GM19463 (cell line): Measurements from ENCODE around the gene TSC22D1.
A peak's percentile ranks its signal among the peaks of the same experiment; 100 is the strongest.

Source experiments
- ATAC-seq: cut with Tn5 transposase; IDR thresholded peaks from one replicate; pipeline ENCODE4 v1.9.1; 2021; ENCODE audit warnings: mild to moderate bottlenecking, moderate library complexity; ENCODE audit not compliant: unreplicated experiment

TSC22D1 gene

DNA sequence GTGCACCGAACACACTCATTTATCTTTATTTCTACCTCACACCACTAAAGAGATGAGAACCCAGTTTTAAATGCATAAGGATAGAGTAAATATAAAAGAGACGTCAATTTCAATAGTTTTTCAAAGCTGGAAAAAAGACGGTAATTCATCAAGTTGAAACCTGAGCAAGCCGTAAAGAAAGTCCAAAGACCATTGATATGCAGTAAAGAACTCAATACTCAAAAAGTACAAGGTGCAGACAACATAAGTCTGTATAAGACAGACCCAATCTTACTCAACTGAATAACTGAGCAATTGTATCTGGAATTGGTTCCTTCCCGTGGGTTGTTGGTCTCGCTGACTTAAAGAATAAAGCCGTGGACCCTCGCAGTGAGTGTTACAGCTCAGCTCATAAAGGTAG lies 120.4 kb downstream of the TSC22D1 start:
- ATAC-seq = no peak

DNA sequence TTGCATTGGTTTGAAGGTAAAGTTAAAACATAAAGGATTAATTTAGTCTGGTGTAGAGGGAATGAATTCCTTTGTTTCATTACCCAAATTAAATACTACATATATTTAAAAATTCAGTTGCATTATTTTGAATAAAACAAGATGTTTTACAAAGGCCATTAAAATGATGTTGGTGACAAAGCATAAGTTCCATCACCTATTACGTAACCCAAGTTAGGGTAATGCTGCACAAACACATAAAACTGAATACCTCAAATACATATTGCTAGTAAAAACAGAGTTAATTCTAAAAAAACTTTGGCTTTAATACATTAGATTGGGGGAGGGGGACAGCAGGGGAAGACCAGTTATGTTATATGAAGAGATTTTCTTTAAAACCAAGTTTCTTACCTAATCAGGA lies 122.2 kb downstream of the TSC22D1 start:
- ATAC-seq = no peak

DNA sequence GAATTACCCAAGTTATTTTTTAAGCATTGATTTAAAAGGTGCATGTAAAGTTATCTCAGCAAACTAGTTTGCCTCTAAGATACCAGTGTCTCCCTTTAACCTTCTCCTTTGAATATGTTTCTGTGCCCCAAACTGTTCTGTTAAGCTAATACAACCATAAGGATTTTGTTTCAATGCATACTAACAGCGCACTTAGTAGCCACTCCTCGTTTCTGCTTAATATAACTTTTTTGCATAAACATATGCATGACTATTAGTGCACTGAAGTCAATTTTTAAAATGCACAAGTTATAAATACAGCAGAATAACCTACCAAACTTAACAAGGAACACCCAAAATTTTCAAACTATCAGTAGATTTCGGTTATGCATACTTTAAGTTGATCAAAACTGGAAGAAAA lies 123.1 kb downstream of the TSC22D1 start:
- ATAC-seq = no peak

DNA sequence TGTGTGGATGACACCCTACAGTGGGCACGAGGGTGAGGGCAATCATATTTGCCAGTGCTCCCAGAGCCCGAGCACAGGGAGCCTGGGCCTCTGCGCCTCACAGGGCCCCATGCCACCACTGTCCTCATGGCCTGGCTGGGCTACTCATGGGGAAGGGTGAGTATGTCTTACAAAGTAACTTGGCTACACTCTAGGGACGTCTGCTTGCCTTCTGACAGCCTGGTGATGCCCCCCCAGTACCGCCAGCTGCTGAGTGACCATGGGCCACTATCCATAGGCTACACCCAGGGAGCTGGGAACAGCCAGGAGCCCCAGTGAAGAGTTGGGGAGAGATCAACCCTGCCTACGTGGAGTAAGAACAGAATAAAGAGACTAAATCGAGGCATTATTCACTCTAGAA lies 123.7 kb downstream of the TSC22D1 start:
- no peak for ATAC-seq

DNA sequence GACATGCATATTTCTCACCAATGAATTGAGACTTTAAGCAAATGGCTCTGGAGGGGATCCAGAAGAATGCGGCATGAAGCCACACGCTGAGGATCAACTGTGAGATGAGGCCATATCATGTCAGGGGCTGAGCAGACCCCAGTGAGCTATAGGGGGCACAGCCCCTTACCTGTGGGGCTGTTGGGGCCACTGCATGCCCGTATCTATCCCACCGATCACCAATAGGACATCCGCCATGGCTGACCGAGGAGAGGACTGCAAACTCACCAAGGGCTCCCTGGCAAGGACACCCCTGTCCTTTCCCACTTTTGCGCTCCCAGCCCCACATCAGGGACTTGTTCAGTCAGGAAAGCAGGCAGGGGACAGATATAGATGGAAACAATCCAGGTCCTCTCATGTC lies 124.5 kb downstream of the TSC22D1 start:
- ATAC-seq = no peak

DNA sequence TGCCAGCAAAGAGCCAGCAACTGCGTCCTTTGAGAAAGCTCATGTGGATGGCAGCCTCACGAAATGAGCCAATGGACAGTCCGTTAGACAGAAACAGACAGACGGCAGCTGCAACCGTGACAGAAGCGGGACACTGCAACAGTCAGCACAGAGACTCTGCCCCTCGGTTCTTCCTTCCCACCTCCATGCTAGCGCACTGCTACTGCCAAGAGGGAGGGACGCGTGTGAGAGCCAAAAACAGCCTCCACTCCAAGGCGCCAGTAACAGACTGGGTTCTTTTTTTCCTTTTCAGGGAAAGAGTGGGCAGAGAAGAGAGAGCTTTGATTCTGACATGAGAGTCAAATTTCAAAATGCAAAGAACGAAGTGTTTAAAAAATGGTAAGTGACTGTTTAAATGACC lies 125.0 kb downstream of the TSC22D1 start:
- ATAC-seq = no peak

DNA sequence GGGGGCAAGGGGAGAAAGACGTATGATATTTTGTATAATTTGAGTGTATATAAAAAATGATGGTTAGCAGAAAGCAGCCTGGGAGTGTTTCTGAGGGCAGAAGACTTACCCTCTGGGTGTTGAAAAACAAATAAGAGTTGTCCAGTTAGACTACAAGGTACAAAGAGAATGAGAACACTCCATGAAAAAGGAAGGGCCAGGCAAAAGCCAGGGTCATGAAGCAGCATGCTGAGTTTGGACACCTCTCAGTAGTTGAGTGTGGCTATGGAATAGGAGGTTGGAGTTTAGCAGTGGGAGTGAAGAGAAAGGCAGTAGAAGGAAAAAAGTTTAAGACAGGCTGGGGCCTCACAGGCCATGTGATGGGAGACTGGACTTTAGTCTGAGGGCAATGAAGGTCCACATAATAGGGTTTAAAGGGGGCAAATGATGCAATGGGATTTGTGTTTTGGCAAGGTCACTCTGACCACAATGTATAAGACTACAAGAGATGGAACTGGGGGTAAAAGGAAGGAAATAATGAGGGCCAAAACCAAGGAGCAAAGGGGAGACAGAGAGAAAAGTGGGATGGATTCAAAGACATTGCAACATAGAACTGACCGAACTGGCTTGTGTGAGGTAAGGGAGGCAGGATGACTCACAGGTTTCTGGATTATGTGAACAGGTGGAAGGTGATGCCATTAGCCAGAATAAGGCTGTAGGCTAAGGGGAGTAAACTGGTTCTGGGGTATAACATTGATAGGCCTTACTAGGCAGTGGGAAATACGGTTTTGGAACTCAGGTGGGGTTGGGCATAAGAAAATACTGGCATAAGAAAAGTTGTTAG lies 125.9 kb downstream of the TSC22D1 start:
- ATAC-seq = no peak

DNA sequence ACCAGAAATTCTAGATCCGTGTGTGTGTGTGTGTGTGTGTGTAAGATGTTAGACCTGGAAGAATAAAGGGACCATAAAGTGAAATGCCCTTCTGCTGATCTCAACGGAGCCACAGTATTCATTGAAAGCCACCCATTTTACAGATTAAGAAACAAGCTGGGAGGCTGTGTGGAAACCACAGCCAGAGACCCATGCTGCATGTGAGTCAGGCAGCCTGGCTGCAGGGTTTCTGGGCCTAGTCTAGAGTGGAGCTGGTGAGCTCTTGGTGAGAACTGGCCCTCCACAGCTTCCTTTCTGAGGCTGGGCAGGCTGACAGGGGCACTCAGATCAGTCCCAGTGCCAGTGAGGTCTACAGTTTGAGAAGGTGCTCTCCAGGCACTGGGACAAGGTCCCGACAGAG lies 127.3 kb downstream of the TSC22D1 start:
- no peak for ATAC-seq

DNA sequence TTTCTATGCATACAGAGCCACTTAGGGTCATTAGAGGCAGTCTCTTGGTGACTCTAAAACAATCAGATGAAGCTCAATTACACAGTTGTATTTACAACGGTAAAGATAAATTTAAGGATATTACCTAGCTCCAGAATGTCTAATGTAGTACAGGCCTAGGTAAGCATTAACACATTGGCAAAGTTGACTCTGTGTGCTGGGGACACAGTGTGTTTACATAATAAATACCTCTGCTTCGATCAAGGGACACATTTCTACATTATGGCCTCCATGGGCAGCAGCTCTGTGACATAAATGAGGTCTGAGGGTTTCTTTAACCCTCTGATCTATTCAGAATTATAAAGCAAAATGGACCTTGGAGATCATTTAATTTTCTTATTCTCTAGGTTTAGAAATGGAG lies 127.8 kb downstream of the TSC22D1 start:
- no peak for ATAC-seq

DNA sequence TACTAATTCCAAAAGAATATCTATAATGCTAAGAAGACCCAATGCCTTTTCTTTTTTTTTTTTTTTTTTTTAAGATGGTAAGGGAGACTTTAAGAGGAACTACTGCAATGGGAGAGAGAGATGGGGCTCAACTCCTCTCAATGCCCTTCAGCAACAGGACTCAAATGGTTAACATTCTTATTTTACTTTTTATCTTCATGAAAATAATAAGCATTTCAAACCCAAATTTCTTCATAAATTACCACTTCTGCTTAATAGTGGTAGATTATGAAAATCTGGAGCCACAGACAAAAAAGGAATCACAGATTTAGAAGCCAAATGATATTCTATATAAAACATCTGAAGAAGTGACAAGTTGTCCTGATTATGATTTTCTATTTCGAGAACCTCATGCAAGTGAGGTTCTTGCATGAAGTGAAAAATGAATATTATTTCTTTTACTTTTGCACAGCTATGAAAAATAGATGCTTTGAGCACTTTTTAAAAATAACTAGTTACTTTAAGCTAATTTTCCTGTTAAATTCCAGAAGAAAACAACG lies 128.3 kb downstream of the TSC22D1 start:
- no peak for ATAC-seq

DNA sequence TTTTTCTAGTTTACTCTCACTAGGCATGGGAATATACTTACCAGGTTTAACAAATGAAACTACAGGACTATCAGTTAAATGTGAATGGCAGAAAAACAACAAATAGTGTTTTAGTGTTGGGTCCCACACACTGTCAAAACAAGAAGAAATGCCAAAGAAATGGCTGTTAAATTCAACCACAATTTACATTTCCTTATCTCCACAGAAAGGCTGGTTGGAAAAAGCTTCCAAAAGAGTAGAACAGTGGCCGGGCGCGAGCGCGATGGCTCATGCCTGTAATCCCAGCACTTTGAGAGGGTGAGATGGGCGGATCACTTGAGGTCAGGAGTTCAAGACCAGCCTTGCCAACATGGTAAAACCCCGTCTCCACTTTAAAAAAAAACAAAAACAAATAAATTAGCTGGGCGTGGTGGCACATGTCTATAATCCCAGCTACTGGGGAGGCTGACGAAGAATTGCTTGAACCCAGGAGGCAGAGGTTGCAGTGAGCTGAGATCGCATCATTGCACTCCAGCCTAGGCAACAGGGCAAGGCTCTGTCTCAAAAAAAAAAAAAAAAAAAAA lies 136.0 kb downstream of the TSC22D1 start:
- no peak for ATAC-seq

DNA sequence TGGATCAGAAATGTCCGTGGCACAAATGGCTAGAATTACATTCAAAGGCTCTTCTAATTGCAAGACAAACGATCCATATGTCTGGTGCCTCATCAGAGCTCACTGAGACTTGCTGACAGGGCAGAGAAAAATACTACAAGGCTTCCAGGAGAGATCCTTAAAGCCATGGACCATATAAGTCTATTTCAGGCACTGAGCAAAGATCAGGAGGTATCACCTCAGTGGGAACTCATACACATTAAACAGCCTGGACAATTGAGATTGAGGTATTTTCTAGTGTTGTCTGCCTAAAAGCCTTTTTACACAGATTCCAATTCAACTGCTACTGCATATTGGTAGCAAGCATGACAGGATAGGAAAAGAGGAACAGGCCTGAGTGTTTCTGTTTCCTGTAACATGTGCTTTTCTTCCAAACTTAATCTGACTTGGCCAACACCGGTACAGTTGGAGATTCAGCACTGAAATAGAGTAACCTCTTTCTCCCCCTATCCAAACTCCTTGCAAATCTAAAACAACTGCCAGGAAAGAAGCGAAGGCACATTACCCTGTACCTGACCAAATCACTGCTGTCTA lies 136.6 kb downstream of the TSC22D1 start:
- ATAC-seq = no peak

DNA sequence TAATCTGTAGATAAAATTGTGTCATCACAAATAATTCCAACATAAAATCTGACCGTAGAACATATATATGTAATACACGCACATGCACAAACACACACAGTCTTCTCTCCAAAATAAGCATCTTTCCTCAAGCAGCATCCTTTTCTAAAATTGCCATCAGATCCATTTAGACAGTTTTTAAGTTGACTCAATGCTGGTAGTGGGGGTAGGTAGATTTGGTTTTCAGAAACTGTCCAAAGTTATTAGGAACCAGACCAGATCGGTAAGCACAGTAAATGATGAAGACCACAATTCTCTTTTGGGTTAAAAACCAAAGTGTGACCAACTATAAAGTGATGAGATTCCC lies 137.9 kb downstream of the TSC22D1 start:
- no peak for ATAC-seq

DNA sequence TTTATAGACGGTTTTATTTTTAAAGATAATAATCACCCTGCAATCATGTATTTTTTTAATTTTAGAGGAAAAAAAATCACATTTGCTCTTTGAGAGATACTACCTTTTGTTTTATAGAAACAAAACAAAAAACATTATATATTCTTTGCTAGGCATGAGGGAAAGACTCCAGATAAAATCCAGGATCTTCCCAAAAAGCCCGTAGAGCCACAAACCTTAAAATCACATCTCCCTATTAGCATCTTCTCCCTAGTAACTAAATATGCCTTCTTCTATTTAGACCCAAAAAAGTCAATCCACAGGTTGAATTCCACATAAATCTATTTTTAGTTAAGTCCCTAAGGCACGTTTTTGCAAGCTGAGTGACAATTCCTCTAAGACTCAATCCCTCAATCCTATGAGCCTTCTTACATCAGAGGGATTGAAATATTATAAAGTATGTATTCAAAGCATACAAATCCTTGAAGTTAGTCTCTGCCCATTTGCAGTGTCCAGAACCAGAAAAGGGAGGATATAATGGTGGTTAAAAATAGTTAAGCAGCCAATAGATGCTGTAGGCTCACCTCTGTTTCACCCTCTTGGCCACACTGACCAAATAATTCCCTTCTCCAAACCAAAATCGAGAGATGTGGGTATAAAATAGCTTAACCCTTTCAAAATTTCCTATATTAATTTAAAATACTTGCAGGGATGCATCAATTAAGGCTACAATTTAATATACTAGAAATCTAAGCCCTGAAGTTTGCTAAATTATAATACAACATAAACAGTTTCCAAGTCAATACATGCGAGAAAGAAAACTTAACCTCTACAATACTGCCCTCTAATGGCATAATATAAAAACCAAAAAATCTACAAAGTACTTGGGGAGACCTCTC lies 138.5 kb downstream of the TSC22D1 start:
- ATAC-seq = no peak

DNA sequence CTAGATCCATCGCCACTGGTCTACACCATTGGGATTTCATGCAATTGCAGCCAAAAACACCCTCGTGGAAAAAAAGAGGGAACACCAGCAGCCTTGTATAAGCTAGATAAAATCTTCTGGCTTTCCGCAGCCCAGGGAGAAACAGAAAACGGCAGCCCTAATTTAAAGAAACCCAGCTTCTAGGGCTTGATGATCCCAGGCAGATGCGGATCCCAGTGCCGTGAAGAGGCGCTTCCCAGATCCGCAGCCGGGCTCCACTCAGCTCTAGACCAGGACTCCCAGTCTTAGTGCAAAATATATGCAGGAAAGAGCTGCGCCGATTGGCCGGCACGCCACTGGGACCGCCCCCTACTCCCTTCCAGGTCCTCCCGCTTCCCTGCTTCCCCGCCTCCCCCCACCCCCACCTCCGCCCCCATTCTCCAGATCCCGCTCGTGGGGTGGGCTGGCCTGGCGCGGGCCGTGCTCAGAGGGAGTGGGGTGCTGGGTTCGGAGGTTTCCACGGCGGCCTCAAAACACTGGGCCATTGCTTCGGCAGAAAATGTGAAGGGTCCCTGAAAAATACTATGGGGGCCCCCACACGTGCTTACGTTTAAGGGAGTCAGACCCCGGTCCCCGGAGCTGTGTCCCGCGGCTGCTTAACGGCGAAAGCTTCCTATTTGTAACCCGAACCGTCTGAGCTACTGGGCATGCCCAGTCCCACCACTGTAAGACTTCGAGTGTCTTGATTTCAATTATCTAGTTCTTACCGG lies 139.4 kb downstream of the TSC22D1 start:
- no peak for ATAC-seq

DNA sequence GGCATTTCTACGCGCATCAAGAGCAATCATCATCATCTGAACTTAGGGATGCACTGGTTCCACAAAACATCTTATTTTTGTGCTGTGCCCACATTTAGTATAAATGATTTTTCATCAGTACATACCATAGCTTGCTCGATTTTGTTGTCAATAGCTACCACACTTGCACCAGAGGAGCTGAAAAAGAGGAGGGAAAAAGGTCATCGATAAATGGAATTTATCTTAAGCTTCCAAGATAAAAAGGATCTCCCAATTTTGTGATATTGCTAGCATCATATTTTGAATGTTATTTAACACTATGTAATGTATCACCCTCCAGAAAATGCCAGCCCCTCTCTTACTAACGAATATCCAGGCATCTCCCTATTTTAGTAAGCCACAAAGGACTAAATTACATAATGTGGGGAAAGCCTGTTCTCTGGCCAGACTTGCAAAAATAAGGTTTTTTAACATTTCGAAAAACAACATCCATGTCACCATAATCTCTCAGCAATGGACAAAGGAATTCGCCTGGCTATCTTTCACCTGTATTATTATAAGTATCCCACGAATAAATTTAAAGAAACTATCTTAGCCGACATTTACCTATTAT lies 140.1 kb downstream of the TSC22D1 start:
- no peak for ATAC-seq

DNA sequence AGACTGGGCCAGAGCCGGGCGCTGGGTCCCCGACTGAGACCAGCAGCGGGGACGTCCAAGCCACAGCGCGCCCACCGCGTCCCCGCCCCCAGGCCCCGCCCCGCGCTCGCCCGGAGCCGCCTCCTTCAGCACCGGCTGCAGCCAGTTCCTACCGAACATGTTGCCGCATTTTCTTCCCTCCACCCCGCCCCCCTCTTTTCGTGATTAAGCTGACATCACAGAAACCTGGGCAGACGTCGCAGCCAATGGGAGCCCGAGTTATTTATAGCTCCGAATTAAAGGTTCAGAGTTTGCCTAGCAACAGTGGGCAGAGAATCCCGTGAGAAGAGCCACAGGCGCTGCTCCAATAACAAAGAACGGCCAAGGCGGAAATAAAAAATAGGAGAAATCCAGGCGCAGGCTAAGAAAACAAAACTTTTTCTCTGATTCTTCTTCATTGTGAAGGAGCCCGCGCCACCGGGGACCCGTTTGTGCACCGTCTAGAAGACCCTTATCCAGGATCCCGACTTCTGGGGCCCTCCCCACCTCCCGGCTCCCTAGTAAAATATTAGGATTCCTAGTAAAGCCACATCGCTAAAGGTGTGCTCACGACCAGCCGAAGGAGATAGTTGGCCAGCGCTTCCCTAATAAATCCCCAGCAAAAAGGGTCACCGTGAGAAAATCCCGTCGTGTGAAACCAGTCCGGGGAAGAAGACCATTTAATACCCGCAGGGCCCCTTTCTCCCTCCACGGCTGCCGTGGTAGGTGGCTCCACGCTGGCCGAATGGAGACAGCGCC lies 140.8 kb downstream of the TSC22D1 start:
- ATAC-seq = peak; percentile 69

DNA sequence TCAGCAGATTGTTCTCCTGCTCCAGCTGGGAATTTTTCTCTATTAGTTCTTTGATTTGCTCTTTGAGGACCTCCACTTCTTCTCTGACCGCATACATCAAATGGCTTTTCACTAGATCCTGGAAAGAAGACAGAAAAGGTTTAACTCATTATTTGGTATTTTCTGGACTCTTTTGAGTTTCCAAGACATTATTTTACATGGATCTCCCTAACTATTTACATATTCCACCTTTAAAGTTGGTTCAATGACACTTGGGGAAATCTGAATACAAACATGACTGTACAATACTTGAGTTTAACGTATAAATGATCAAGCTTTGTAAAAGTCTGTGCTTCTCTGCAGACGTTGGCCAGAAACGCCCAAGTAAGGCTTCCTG lies 141.4 kb downstream of the TSC22D1 start:
- ATAC-seq = no peak
